ENCODE measurements around the gene CES4A.

The CES4A gene

DNA sequence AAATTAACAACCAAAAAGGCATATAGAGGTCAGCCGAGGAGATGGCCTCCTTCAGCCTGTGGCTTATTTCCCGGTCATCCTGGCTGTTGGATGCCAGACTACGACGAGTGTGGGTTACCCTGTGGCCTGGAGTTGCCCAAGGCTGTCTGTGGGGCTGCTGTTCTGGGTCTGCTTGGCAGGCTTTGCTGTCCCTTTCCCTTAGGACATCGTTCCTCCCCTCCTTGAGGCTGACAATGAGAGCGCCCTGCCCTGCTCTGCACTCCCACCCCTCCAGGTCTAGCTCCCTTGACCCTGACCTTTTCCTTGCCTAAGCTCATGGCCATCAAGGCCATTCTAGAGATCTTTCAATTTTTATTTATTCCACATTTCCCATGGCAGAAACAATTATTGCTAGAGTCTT lies 38.7 kb downstream of the CES4A start:
- no peak overlapping the region for H3K4me3 ChIP-seq (replicated peaks; ENCODE audit: low read depth, low read length)
- TF ChIP-seq, protein P1, sequence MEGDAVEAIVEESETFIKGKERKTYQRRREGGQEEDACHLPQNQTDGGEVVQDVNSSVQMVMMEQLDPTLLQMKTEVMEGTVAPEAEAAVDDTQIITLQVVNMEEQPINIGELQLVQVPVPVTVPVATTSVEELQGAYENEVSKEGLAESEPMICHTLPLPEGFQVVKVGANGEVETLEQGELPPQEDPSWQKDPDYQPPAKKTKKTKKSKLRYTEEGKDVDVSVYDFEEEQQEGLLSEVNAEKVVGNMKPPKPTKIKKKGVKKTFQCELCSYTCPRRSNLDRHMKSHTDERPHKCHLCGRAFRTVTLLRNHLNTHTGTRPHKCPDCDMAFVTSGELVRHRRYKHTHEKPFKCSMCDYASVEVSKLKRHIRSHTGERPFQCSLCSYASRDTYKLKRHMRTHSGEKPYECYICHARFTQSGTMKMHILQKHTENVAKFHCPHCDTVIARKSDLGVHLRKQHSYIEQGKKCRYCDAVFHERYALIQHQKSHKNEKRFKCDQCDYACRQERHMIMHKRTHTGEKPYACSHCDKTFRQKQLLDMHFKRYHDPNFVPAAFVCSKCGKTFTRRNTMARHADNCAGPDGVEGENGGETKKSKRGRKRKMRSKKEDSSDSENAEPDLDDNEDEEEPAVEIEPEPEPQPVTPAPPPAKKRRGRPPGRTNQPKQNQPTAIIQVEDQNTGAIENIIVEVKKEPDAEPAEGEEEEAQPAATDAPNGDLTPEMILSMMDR (IDR thresholded peaks at IDR 0.05; ENCODE audit: low read length, missing control alignments), result no peak
- no peak for DNase-seq (ENCODE audit: low read depth)

DNA sequence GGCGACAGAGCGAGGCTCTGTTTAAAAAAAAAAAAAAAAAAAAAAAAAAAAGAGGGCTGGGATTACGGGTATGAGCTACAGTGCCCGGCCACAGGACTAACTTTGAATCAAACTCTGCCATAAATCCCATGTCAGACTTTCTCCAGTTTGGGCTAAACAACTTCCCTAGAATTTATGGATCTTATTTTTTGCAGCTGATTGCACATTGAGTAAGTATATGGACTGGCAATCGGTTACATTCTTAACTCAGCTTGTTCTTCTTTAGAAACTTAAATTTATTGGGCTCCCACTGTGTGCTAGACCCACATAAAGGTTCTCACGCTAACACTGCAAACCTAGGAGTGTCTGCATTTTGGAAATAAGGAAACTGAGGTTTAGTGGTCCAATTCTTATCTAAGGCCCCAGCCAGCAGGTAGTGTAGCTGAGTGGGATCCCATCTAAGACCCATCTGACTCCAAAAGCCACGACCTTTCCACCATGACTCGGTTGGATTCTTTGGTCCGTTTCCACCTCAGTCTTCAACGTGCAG lies 39.8 kb downstream of the CES4A start:
- no peak for DNase-seq (ENCODE audit: low read depth)
- peak overlapping the region; percentile 58 for H3K4me3 ChIP-seq (replicated peaks; ENCODE audit: low read depth, low read length)
- TF ChIP-seq, protein P1 (IDR thresholded peaks at IDR 0.05; ENCODE audit: low read length, missing control alignments), result no peak

DNA sequence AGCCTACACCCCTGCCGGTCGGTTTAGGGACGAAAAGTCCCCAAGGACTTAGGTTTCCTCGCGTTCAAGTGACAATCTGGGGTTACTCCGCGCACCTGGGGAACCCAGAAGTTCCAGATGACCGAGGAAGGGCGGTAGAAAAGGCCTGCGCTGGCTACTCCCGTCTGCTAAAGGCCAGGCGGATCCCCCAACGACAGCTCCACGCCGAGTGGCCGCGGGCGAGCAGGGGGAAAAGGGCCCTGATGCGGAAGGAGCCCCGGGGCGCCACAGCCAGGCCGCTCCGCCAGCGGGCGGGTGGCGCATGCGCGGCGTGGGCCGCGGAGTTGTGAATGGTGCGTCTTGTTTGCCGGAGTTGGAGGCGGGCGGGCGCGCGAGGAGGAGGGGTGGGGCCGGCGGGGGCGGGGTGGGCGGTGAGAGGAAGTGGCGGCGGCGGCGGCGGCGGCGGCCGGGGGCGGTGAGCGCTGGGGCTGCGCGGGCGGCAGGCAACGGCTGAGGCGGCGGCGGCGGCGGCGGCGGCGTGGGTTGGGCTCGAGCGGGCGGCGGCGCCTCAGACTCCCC lies 40.4 kb downstream of the CES4A start, which contains the start of gene CBFB:
Gene CBFB, plus strand, starts transcription at position 454 of the 558 bp plus-strand sequence. CDS start 259 bp downstream, outside the sequence.
- H3K4me3 ChIP-seq (replicated peaks; ENCODE audit: low read depth, low read length), result peak within 1 kb of the TSS; percentile 63
- peak; percentile 92 for DNase-seq (ENCODE audit: low read depth)
- TF ChIP-seq, protein P1 (IDR thresholded peaks at IDR 0.05; ENCODE audit: low read length, missing control alignments), result no peak

DNA sequence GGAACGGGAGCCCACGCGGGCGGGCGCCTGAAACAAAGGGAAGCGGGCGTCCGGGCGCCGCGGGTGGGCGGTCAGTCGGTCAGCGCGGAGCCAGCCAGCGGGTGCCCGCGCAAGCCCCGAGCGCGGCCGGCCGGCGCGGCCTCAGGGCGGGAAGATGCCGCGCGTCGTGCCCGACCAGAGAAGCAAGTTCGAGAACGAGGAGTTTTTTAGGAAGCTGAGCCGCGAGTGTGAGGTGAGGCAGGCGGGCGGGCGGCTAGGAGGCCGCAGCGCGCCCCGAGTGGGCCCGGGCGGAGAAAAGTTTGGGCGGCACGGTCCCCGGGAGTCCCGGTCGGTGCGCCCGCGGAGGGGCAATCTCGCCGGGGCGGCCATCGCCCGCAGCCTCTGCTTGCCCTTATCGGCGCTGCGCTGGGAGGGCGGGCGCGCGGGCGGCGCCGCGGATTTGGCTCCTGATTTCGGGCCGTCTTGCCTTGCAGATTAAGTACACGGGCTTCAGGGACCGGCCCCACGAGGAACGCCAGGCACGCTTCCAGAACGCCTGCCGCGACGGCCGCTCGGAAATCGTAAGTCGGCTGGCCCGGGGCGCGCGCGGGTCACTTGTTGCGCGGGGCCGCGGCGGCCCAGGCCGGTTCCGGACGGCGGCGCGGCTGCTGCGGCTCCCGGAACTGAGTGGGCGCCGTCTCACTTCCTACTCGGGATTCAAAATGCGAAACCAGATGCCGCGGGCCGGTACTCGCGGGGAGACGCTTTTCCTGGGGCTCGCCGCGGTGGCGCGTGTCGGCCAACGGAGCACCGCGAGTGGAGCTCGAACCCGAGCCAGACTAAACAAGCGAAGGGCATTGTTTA lies 41.1 kb downstream of the CES4A start:
- TF ChIP-seq, protein P1 (IDR thresholded peaks at IDR 0.05; ENCODE audit: low read length, missing control alignments), result no peak
- peak; percentile 52 for DNase-seq (ENCODE audit: low read depth)
- H3K4me3 ChIP-seq (replicated peaks; ENCODE audit: low read depth, low read length), result peak overlapping the region; percentile 63

DNA sequence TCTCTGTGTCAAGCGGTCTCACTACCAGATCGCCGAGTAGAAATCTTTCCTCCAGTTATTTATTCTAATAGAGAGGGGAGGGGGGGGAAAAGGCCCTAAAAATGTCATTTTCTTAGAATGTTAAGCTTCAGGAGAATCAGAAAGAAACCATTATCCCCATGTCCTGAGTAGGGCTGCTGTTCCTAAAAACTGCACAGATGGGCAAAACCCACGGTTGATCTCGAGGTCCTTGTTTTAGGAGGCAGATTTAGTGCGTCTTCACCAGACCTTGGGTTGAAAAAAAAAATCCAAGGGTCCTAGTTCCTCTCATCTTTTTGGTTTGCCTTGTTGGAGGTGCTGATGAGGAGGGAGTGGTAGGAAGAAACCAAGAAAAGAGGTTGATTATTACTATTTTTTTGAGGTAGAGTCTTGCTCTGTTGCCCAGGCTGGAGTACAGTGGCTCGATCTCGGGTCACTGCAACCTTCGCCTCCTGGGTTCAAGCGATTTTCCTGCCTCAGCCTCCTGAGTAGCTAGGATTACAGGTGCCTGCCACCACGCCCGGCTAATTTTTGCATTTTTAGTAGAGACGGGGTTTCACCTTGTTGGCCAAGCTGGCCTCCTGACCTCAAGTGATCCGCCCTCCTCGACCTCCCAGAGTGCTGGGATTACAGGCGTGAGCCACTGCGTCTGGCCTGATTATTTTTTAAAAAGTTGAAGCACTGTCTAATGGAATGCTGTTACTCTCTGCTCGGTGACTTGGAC lies 42.0 kb downstream of the CES4A start:
- peak overlapping the region; percentile 63 for H3K4me3 ChIP-seq (replicated peaks; ENCODE audit: low read depth, low read length)
- no peak for DNase-seq (ENCODE audit: low read depth)
- TF ChIP-seq, protein P1 (IDR thresholded peaks at IDR 0.05; ENCODE audit: low read length, missing control alignments), result no peak

DNA sequence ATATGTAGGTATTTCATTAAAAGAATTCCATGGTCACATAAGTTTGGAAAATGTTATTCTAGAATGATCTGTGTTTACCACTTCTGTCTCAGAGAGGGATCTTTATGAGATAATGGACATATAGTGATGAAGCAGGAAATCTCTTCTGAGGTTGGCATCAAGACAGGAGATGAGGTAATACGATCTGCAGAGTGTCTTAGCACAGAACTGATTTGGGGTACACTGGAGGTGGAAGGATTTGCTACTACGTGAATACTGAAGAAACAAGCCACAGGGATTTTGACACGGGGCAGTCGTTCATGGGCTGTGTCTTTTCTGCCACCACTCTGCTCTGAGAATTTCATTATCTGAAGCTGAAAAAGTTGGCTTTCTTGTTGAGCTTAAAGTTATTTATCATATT lies 46.1 kb downstream of the CES4A start:
- TF ChIP-seq, protein P1 (IDR thresholded peaks at IDR 0.05; ENCODE audit: low read length, missing control alignments), result no peak
- no peak overlapping the region for H3K4me3 ChIP-seq (replicated peaks; ENCODE audit: low read depth, low read length)
- peak; percentile 58 for DNase-seq (ENCODE audit: low read depth)

All from fibroblast of pulmonary artery (primary cell).